Astrocyte (in vitro differentiated cells and primary cell): Measurements from ENCODE around the gene SORT1. TPM values are rescaled to one million over a fixed set of nuclear protein-coding genes. Genes with fewer than 3 reads are reported as not detected.

Experiments
- DNase-seq: peaks from one replicate; pipeline ENCODE4 v3.0.0-alpha.2; 2010; ENCODE audit warnings: low read depth
- FAIRE-seq: peaks from 2 replicates; lab custom pipeline; 2011; peaks lifted over from hg19 to GRCh38; lab: Jason Lieb, UNC
- H2AFZ ChIP-seq: 2 replicates; pipeline ENCODE4 v1.6.0; 2012; ENCODE audit warnings: low read depth, low read length, inconsistent platforms
- H3K27ac ChIP-seq: 2 replicates; pipeline ENCODE4 v1.5.1; 2011; ENCODE audit warnings: low read depth, low read length, inconsistent platforms
- H3K27me3 ChIP-seq: 2 replicates; pipeline ENCODE4 v1.6.0; 2011; ENCODE audit warnings: low read length, inconsistent platforms; ENCODE audit not compliant: insufficient read depth
- H3K36me3 ChIP-seq: 2 replicates; pipeline ENCODE4 v1.5.1; 2011; ENCODE audit warnings: low read length, inconsistent platforms; ENCODE audit not compliant: insufficient read depth
- H3K4me1 ChIP-seq: 2 replicates; pipeline ENCODE4 v1.5.1; 2011; ENCODE audit warnings: low read length, inconsistent platforms; ENCODE audit not compliant: insufficient read depth
- H3K4me2 ChIP-seq: 2 replicates; pipeline ENCODE4 v1.6.0; 2012; ENCODE audit warnings: low read length, inconsistent platforms
- H3K4me3 ChIP-seq: 2 replicates; pipeline ENCODE4 v1.5.1; 2011; ENCODE audit warnings: low read depth, mild to moderate bottlenecking, low read length, inconsistent platforms; ENCODE audit not compliant: insufficient read depth
- H3K79me2 ChIP-seq: 2 replicates; pipeline ENCODE4 v1.6.0; 2012; ENCODE audit warnings: mild to moderate bottlenecking, low read length, inconsistent platforms; ENCODE audit not compliant: insufficient read depth
- H3K9ac ChIP-seq: 2 replicates; pipeline ENCODE4 v1.6.0; 2012; ENCODE audit warnings: mild to moderate bottlenecking, low read length, inconsistent platforms
- H3K9me3 ChIP-seq: 2 replicates; pipeline ENCODE4 v1.5.1; 2012; ENCODE audit warnings: low read depth, mild to moderate bottlenecking, low read length, inconsistent platforms; ENCODE audit not compliant: insufficient read depth
- H4K20me1 ChIP-seq: 2 replicates; pipeline ENCODE4 v1.6.0; 2012; ENCODE audit warnings: low read length, inconsistent platforms; ENCODE audit not compliant: insufficient read depth
- H3K27ac Mint-ChIP-seq: one replicate; pipeline ENCODE4 v1.8.0; 2021; ENCODE audit warnings: mild to moderate bottlenecking, mixed read lengths; ENCODE audit not compliant: unreplicated experiment
- H3K27me3 Mint-ChIP-seq: one replicate; pipeline ENCODE4 v1.8.0; 2021; ENCODE audit warnings: low read depth, mixed read lengths; ENCODE audit not compliant: unreplicated experiment
- H3K36me3 Mint-ChIP-seq: one replicate; pipeline ENCODE4 v1.8.0; 2021; ENCODE audit warnings: low read depth, mixed read lengths; ENCODE audit not compliant: unreplicated experiment
- H3K4me1 Mint-ChIP-seq: one replicate; pipeline ENCODE4 v1.8.0; 2021; ENCODE audit warnings: low read depth, mixed read lengths; ENCODE audit not compliant: unreplicated experiment
- H3K4me3 Mint-ChIP-seq: one replicate; pipeline ENCODE4 v1.8.0; 2021; ENCODE audit warnings: mild to moderate bottlenecking, moderate library complexity, mixed read lengths; ENCODE audit not compliant: unreplicated experiment
- H3K9me3 Mint-ChIP-seq: one replicate; pipeline ENCODE4 v1.8.0; 2021; ENCODE audit warnings: mild to moderate bottlenecking, mixed read lengths; ENCODE audit not compliant: unreplicated experiment
- EZH2 ChIP-seq: IDR thresholded peaks from 2 replicates; pipeline ENCODE4 v1.6.1; 2012; ENCODE audit warnings: mild to moderate bottlenecking, low read length, inconsistent platforms; ENCODE audit not compliant: insufficient read depth
- total RNA-seq: library from RNA; stranded (reverse); gene quantifications from 2 replicates; pipeline ENCODE4 v1.2.1, GENCODE V29; 2021
- TF ChIP-seq, protein P1 (sequence below): IDR thresholded peaks from 2 replicates; pipeline ENCODE4 v1.5.1; 2011; ENCODE audit warnings: low read depth, mild to moderate bottlenecking, inconsistent platforms, low read length, moderate library complexity; ENCODE audit not compliant: insufficient read depth

Gene SORT1
- total RNA-seq, 1 donor from 2014 or later: 135 TPM

DNA sequence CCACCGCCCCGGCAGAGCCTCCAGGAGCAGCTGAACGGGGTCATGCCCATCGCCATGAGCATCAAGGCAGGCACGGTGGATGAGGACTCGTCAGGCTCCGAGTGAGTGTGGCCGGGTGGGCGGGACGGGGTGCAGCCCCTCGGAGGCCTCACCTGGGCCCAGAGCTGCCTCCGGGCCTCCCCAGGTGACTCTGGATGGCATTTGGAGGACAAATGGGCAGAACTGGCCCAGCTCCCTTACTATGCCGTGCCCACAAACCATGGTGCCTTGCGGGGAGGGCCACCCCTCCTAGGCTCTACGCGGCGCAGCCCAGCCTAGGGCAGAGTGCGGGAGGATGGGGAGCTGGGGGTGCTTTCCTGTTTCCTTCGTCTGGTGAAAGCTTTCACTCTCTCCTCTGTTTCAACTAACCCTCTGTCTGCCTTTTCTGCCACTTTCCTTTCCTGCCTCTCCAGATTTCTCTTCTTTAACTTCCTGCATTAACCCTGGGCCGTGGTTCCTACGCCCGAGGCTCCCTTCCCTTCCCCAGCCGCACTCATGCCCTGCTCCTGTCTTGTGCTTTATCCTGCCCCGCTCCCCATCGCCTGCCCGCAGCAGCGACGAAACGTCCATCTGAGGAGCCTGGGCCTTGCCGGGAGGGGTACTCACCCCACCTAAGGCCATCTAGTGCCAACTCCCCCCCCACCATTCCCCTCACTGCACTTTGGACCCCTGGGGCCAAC is 124.0 kb downstream of the SORT1 start:
- H3K4me3 ChIP-seq: no peak overlapping the region
- no peaks in the 10 kb centered on the region for H4K20me1 ChIP-seq
- FAIRE-seq (no peak), DNase-seq (no peak)
- Mint-ChIP-seq H3K4me3 (no peak overlapping the region), H3K36me3 (peaks cover 9% of the 10 kb centered on the region), H3K4me1 (peaks cover 33% of the 10 kb centered on the region), H3K27ac (peak overlapping the region; percentile 18), H3K9me3 (no peaks in the 10 kb centered on the region), H3K27me3 (peaks cover 1% of the 10 kb centered on the region)
- H3K79me2 ChIP-seq: no peaks in the 10 kb centered on the region
- no peak overlapping the region for H3K27ac ChIP-seq
- TF ChIP-seq EZH2: no peak
- TF ChIP-seq, protein P1, sequence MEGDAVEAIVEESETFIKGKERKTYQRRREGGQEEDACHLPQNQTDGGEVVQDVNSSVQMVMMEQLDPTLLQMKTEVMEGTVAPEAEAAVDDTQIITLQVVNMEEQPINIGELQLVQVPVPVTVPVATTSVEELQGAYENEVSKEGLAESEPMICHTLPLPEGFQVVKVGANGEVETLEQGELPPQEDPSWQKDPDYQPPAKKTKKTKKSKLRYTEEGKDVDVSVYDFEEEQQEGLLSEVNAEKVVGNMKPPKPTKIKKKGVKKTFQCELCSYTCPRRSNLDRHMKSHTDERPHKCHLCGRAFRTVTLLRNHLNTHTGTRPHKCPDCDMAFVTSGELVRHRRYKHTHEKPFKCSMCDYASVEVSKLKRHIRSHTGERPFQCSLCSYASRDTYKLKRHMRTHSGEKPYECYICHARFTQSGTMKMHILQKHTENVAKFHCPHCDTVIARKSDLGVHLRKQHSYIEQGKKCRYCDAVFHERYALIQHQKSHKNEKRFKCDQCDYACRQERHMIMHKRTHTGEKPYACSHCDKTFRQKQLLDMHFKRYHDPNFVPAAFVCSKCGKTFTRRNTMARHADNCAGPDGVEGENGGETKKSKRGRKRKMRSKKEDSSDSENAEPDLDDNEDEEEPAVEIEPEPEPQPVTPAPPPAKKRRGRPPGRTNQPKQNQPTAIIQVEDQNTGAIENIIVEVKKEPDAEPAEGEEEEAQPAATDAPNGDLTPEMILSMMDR: no peak
- no peak overlapping the region for H2AFZ ChIP-seq
- H3K4me1 ChIP-seq: peaks cover 35% of the 10 kb centered on the region
- peaks cover under 1% of the 10 kb centered on the region for H3K9me3 ChIP-seq
- H3K36me3 ChIP-seq: no peaks in the 10 kb centered on the region
- no peak overlapping the region for H3K4me2 ChIP-seq
- no peak overlapping the region for H3K9ac ChIP-seq
- H3K27me3 ChIP-seq: no peaks in the 10 kb centered on the region

DNA sequence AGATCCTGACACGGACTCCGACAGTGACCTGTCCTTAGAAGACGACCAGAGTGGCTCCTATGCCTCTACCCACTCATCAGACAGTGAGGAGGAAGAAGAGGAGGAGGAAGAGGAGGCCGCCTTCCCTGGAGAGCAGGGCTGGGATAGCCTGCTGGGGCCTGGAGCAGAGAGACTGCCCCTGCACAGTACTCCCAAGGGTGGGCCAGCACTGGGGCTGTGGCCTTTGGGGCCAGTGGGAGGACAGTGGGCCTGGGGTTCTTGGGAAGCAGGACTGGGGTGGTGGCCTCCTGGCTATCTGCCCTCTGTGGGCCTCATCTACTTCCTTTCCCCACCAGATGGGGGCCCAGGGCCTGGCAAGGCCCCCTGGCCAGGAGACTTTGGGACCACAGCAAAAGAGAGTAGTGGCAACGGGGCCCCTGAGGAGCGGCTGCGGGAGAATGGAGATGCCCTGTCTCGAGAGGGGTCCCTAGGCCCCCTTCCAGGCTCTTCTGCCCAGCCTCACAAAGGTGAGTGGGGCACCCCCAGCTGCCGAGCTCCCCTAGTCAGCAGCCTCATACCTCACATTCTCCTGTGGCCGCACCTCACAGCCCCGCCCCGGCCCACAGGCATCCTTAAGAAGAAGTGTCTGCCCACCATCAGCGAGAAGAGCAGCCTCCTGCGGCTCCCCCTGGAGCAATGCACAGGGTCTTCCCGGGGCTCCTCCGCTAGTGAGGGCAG is 124.7 kb downstream of the SORT1 start:
- no peak for TF ChIP-seq EZH2
- TF ChIP-seq, protein P1: no peak
- no peak overlapping the region for H3K4me2 ChIP-seq
- peaks cover 1% of the 10 kb centered on the region for H3K27me3 Mint-ChIP-seq
- no peak overlapping the region for H3K4me3 Mint-ChIP-seq
- no peaks in the 10 kb centered on the region for H3K36me3 ChIP-seq
- no peak overlapping the region for H3K4me3 ChIP-seq
- no peaks in the 10 kb centered on the region for H3K27me3 ChIP-seq
- FAIRE-seq: no peak
- H3K9me3 ChIP-seq: peaks cover 6% of the 10 kb centered on the region
- peaks cover 35% of the 10 kb centered on the region for H3K4me1 ChIP-seq
- H3K9me3 Mint-ChIP-seq: peaks cover 2% of the 10 kb centered on the region
- peaks cover 12% of the 10 kb centered on the region for H3K36me3 Mint-ChIP-seq
- no peak overlapping the region for H3K27ac ChIP-seq
- H3K4me1 Mint-ChIP-seq: peaks cover 33% of the 10 kb centered on the region
- H2AFZ ChIP-seq: no peak overlapping the region
- H3K27ac Mint-ChIP-seq: no peak overlapping the region
- DNase-seq: no peak
- no peak overlapping the region for H3K9ac ChIP-seq
- no peaks in the 10 kb centered on the region for H4K20me1 ChIP-seq
- H3K79me2 ChIP-seq: no peaks in the 10 kb centered on the region
